GM10248 (cell line): ENCODE measurements around the gene MKNK2.

Source experiments
- CTCF ChIA-PET: fragments of 300-600 bp; sonication (Branson Sonifier 250); formaldehyde crosslinking; extraction: SDS; loops from one replicate; lab custom pipeline; 2021; ENCODE audit warnings: antibody characterized with exemption; lab: Yijun Ruan, JAX
- POLR2A ChIA-PET: fragments of 350-650 bp; sonication (Branson Sonifier 250); formaldehyde crosslinking; extraction: SDS; loops from one replicate; lab custom pipeline; 2020; ENCODE audit warnings: antibody characterized with exemption; lab: Yijun Ruan, JAX
- DNase-seq: peaks from one replicate; pipeline ENCODE4 v3.0.0; 2012; ENCODE audit errors: extremely low spot score
- TF ChIP-seq, protein P1 (sequence below): IDR thresholded peaks from 2 replicates; pipeline ENCODE4 v1.5.1; 2012; ENCODE audit warnings: mild to moderate bottlenecking, low read depth; ENCODE audit errors: extremely low read depth, missing control alignments, control extremely low read depth

MKNK2 gene

DNA sequence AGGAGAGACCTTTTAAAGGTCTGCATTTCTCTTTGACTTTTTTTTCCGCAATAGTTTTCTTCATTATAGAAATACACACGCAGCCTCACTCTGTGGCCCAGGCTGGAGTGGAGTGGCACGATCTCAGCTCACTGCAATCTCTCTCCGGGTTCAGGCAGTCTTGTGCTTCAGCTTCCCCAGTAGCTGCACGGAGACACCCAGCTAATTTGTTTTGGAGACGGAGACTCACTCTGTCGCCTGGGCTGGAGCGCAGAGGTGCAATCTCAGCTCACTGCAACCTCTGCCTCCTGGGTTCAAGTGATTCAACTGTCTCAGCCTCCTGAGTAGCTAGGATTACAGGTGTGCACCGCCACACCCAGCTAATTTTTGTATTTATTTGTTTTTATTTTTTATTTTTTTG is 11.7 kb upstream of the MKNK2 start:
- TF ChIP-seq, protein P1, sequence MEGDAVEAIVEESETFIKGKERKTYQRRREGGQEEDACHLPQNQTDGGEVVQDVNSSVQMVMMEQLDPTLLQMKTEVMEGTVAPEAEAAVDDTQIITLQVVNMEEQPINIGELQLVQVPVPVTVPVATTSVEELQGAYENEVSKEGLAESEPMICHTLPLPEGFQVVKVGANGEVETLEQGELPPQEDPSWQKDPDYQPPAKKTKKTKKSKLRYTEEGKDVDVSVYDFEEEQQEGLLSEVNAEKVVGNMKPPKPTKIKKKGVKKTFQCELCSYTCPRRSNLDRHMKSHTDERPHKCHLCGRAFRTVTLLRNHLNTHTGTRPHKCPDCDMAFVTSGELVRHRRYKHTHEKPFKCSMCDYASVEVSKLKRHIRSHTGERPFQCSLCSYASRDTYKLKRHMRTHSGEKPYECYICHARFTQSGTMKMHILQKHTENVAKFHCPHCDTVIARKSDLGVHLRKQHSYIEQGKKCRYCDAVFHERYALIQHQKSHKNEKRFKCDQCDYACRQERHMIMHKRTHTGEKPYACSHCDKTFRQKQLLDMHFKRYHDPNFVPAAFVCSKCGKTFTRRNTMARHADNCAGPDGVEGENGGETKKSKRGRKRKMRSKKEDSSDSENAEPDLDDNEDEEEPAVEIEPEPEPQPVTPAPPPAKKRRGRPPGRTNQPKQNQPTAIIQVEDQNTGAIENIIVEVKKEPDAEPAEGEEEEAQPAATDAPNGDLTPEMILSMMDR: no peak
- CTCF ChIA-PET: interaction anchor here (1.1 to 2.6 kb wide), 4 partner anchors 11 to 133 kb away, joined by 3 to 11 read pairs (median 4); no protein-coding TSS in a partner anchor
- POLR2A ChIA-PET: interaction anchor here (0.6 to 3.5 kb wide), 2 partner anchors 14 to 20 kb away, joined by 4 to 13 read pairs; no protein-coding TSS in a partner anchor
- DNase-seq: no peak

GRCh38 chr19:2062389-2062729 is 11.3 kb upstream of the MKNK2 start:
- ChIA-PET POLR2A (interaction anchor here (0.5 to 3.5 kb wide), 3 partner anchors 10 to 126 kb away, joined by 3 to 13 read pairs (median 3); no protein-coding TSS in a partner anchor), CTCF (interaction anchor here (1.1 to 2.6 kb wide), 5 partner anchors 10 to 132 kb away, joined by 3 to 11 read pairs (median 4); no protein-coding TSS in a partner anchor)
- TF ChIP-seq, protein P1: no peak
- no peak for DNase-seq

GRCh38 chr19:2061495-2062388 is 10.7 kb upstream of the MKNK2 start:
- CTCF ChIA-PET: interaction anchor here (1.2 to 2.6 kb wide), 4 partner anchors 10 to 43 kb away, joined by 3 to 11 read pairs (median 4); no protein-coding TSS in a partner anchor
- DNase-seq: peak; percentile 99
- POLR2A ChIA-PET: interaction anchor here (0.5 to 3.5 kb wide), 4 partner anchors 10 to 126 kb away, joined by 3 to 13 read pairs (median 3); no protein-coding TSS in a partner anchor
- TF ChIP-seq, protein P1: peak; percentile 9

DNA sequence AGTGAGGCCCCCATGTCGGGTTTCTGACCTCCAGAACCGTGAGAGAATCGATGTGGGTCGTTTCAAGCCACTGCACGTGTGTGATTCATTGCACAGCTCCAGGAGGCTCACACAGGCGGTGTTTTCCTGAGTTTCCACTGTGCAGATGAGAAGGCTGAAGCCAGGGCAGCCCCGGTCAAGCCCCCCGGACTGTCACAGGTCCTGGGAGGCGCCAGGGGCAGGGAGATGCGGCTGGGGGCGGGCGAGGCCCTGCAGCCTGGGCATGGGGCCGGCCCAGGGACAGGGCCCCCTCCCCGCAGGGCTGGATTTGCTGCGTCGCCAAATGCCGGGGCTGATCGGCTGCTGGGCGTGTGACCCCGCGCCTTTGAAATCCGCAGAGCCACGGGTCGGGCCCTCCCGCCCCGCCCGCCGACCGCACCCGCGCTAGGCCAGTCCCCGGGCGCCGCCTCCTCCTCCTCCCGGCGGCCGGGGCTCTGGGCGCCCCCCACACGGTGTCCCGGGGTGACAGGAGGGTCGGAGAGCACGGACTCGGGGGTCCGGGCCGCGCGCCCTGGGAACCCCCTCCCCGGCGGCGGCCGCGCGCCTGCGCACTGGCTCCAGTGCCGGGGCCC is 9.9 kb upstream of the MKNK2 start:
- TF ChIP-seq, protein P1: no peak
- ChIA-PET CTCF (interaction anchor here (1.2 to 1.9 kb wide), 3 partner anchors 18 to 42 kb away, joined by 3 to 4 read pairs (median 4); no protein-coding TSS in a partner anchor), POLR2A (interaction anchor here (0.6 to 3.5 kb wide), 5 partner anchors 9 to 22 kb away, joined by 3 to 13 read pairs (median 3); partner anchors contain the start of gene MKNK2)
- DNase-seq: no peak

GRCh38 chr19:2059422-2060201 is 8.6 kb upstream of the MKNK2 start:
- CTCF ChIA-PET: interaction anchor here (1.4 kb wide), 1 partner anchor 28 kb away, joined by 4 read pairs; no protein-coding TSS in a partner anchor
- TF ChIP-seq, protein P1: no peak
- POLR2A ChIA-PET: interaction anchor here (0.6 to 3.5 kb wide), 4 partner anchors 8 to 87 kb away, joined by 3 to 13 read pairs (median 6); partner anchors contain the start of gene MKNK2
- no peak for DNase-seq
